Measurements from ENCODE around the gene MAFG. TPM values are rescaled to one million over a fixed set of nuclear protein-coding genes. Genes with fewer than 3 reads are reported as not detected.

Gene MAFG
- total and polyA plus RNA-seq, 2 of the 13 experiments (the other 11 are each of a cell fraction or from before 2014, with no cell fraction given): 14.5 to 20.0 TPM

DNA sequence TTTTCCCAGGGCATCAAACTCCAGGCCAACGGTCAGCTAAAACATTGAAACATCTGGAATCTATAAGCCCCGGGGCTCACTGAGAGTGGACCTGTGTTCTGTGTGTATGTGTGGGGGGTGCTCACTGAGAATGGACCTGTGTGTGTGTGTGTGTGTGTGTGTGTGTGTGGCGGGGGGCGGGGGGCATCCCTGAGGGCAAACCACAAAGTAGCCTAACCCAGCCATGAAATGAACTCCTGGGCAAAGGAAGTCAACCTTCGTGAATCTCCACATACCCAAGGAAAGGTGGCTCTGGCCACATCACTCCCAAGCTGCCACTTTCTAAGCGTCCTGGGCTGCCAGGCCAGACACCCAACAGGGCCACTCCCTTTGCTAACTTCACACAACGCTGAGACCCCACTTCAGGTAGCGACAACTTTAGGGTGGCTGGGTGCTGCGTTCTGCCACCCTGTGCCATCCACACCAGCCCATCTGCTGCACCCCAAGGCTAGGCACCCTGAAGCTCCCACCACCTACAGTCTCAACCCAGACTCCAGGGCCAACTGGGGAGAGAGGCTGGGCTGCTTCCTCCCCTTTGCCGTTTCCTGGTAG lies 1.6 kb downstream of the MAFG start:
- no peaks in the 10 kb centered on the region for H3K9me3 ChIP-seq (ENCODE audit: low read length)
- H3K79me2 ChIP-seq (ENCODE audit: insufficient read depth, low read length): peaks cover 59% of the 10 kb centered on the region
- peak overlapping the region; percentile 91 for H3K9ac ChIP-seq (ENCODE audit: insufficient read depth, low read depth, low read length)
- H3K4me3 ChIP-seq (replicated peaks in 1 of 3; ENCODE audit: insufficient read depth in 1 of 3, low read depth in 2 of 3, low read length in 3 of 3): peak overlapping the region; percentile 79 to 94 (median 91)
- H4K20me1 ChIP-seq (ENCODE audit: insufficient read depth, low read length): peaks cover 28% of the 10 kb centered on the region
- no peak for ATAC-seq
- ChIA-PET POLR2A (interaction anchor here (0.7 to 6.1 kb wide), 29 partner anchors 9 to 316 kb away, joined by 3 to 71 read pairs (median 5); partner anchors contain the start of genes CENPX, LRRC45, MCRIP1 and MRPL12), CTCF (ENCODE audit: low intra/inter-chr PET ratio, low total read pairs) (no interaction called here)
- BruUV-seq (replicated peaks): no TSS peak
- WGBS (ENCODE audit: low lambda C conversion rate): 36% methylated on average over 10 of the region's 10 CpGs
- peaks cover 50% of the 10 kb centered on the region for H3K4me1 ChIP-seq (ENCODE audit: insufficient read depth, low read length)
- no peaks in the 10 kb centered on the region for H3K27me3 ChIP-seq (ENCODE audit: control insufficient read depth in 1 of 2, insufficient read depth in 2 of 2, low read length in 2 of 2)
- in situ Hi-C loops (cut with HindIII; ENCODE audit: extremely low pct_ligation_motif_present, low pct_unique_long_range_greater_than_20kb): no loop called here
- intact Hi-C loops (cut with micrococcal nuclease; ENCODE audit: unreplicated experiment): loop anchor here (2.0 kb wide), 1 partner anchor 15 kb away; the partner anchor contains the start of gene PCYT2
- H3K27ac ChIP-seq (ENCODE audit: extremely low read length, insufficient read depth, low read length): peak overlapping the region; percentile 92
- peak overlapping the region; percentile 88 for H3K4me2 ChIP-seq (ENCODE audit: low read depth, low read length)
- no peak overlapping the region for H2AFZ ChIP-seq (ENCODE audit: low read length)
- H3K36me3 ChIP-seq (replicated peaks in 1 of 2; ENCODE audit: control insufficient read depth in 1 of 2, insufficient read depth in 2 of 2, low read length in 2 of 2): peaks cover 11 to 13% of the 10 kb centered on the region in 2 experiments; a peak in 4 of 5 replicates
- no peak for DNase-seq (ENCODE audit: low spot score)
- no peak for FAIRE-seq
- TF ChIP-seq ZNF556 (CRISPR knock-in tag; IDR thresholded peaks at IDR 0.05; ENCODE audit: borderline replicate concordance) (0 out of 2 replicates have a peak, but pooled peaks have one; percentile 37), ZNF326 (CRISPR knock-in tag; IDR thresholded peaks at IDR 0.05; ENCODE audit: borderline replicate concordance) (0 out of 2 replicates have a peak, but pooled peaks have one; percentile 40), ZNF713 (CRISPR knock-in tag; IDR thresholded peaks at IDR 0.05) (no peak), ZFP41 (CRISPR knock-in tag; IDR thresholded peaks at IDR 0.05; ENCODE audit: borderline replicate concordance) (peak; percentile 23; the same call in 1 of the 2 replicates), RARG (CRISPR knock-in tag; IDR thresholded peaks at IDR 0.05; ENCODE audit: low read depth) (0 out of 2 replicates have a peak, but pooled peaks have one; percentile 49), NFKBIZ (CRISPR knock-in tag; IDR thresholded peaks at IDR 0.05) (peak; percentile 15; the same call in 1 of the 2 replicates), SALL2 (CRISPR knock-in tag; IDR thresholded peaks at IDR 0.05) (no peak), ZNF607 (CRISPR knock-in tag; IDR thresholded peaks at IDR 0.05; ENCODE audit: borderline replicate concordance) (peak; percentile 8; the same call in 1 of the 2 replicates), FOXO1 (CRISPR knock-in tag; IDR thresholded peaks at IDR 0.05) (0 out of 2 replicates have a peak, but pooled peaks have one; percentile 11), STAT5B (CRISPR knock-in tag; IDR thresholded peaks at IDR 0.05) (no peak), MTF2 (CRISPR knock-in tag; IDR thresholded peaks at IDR 0.05; ENCODE audit: borderline replicate concordance) (0 out of 2 replicates have a peak, but pooled peaks have one; percentile 30), ZNF274 (CRISPR knock-in tag; IDR thresholded peaks at IDR 0.05) (peak; percentile 84)
- TF ChIP-seq, protein P1, sequence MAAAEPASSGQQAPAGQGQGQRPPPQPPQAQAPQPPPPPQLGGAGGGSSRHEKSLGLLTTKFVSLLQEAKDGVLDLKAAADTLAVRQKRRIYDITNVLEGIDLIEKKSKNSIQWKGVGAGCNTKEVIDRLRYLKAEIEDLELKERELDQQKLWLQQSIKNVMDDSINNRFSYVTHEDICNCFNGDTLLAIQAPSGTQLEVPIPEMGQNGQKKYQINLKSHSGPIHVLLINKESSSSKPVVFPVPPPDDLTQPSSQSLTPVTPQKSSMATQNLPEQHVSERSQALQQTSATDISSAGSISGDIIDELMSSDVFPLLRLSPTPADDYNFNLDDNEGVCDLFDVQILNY (CRISPR knock-in tag; conservative IDR thresholded peaks at IDR 0.05): peak; percentile 74; the same call in 1 of the 2 replicates
- TF ChIP-seq, protein P2, sequence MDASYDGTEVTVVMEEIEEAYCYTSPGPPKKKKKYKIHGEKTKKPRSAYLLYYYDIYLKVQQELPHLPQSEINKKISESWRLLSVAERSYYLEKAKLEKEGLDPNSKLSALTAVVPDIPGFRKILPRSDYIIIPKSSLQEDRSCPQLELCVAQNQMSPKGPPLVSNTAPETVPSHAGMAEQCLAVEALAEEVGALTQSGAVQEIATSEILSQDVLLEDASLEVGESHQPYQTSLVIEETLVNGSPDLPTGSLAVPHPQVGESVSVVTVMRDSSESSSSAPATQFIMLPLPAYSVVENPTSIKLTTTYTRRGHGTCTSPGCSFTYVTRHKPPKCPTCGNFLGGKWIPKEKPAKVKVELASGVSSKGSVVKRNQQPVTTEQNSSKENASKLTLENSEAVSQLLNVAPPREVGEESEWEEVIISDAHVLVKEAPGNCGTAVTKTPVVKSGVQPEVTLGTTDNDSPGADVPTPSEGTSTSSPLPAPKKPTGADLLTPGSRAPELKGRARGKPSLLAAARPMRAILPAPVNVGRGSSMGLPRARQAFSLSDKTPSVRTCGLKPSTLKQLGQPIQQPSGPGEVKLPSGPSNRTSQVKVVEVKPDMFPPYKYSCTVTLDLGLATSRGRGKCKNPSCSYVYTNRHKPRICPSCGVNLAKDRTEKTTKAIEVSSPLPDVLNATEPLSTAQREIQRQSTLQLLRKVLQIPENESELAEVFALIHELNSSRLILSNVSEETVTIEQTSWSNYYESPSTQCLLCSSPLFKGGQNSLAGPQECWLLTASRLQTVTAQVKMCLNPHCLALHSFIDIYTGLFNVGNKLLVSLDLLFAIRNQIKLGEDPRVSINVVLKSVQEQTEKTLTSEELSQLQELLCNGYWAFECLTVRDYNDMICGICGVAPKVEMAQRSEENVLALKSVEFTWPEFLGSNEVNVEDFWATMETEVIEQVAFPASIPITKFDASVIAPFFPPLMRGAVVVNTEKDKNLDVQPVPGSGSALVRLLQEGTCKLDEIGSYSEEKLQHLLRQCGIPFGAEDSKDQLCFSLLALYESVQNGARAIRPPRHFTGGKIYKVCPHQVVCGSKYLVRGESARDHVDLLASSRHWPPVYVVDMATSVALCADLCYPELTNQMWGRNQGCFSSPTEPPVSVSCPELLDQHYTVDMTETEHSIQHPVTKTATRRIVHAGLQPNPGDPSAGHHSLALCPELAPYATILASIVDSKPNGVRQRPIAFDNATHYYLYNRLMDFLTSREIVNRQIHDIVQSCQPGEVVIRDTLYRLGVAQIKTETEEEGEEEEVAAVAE (CRISPR knock-in tag; IDR thresholded peaks at IDR 0.05; ENCODE audit: borderline replicate concordance): no peak
- TF ChIP-seq, protein P3, sequence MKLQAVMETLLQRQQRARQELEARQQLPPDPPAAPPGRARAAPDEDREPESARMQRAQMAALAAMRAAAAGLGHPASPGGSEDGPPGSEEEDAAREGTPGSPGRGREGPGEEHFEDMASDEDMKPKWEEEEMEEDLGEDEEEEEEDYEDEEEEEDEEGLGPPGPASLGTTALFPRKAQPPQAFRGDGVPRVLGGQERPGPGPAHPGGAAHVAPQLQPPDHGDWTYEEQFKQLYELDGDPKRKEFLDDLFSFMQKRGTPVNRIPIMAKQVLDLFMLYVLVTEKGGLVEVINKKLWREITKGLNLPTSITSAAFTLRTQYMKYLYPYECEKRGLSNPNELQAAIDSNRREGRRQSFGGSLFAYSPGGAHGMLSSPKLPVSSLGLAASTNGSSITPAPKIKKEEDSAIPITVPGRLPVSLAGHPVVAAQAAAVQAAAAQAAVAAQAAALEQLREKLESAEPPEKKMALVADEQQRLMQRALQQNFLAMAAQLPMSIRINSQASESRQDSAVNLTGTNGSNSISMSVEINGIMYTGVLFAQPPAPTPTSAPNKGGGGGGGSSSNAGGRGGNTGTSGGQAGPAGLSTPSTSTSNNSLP (IDR thresholded peaks at IDR 0.05; ENCODE audit: low read depth, low read length): no peak

Data from HepG2 (cell line).